Kasumi-1 (cell line): ENCODE data around the gene RPS6KA2.

Experiments used
- DNase-seq, 2 experiments: peaks; one replicate each; lab custom pipeline; 2025; lab: John Stamatoyannopoulos, UW

The RPS6KA2 gene

GRCh38 chr6:166615059-166615770 is 11.8 kb downstream of the RPS6KA2 start:
- no peak for DNase-seq

- no peak for DNase-seq
These were observed 12.5 kb downstream of the RPS6KA2 start for GRCh38 chr6:166614589-166614988.

DNA sequence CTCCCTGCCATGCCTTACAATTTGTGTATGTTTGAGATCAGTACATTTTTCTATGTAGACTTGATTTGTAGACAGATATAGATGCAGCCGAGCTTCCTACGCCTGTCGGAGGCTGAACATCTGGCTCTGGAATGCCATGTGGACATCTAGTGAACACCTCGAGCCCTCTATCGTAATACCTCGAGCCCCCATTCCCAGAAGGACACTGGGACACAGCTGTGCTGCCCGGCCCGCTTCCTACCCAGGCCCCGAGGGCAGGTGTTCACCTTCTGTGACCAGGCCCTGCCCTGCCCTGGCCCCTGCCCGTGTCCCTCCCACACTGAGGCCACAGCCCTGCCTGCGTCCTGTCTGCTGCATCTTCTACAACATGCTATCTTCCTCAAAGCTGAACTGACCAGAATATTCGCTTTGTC is 12.9 kb downstream of the RPS6KA2 start:
- no peak for DNase-seq

GRCh38 chr6:166613027-166613426 is 14.0 kb downstream of the RPS6KA2 start:
- no peak for DNase-seq

DNA sequence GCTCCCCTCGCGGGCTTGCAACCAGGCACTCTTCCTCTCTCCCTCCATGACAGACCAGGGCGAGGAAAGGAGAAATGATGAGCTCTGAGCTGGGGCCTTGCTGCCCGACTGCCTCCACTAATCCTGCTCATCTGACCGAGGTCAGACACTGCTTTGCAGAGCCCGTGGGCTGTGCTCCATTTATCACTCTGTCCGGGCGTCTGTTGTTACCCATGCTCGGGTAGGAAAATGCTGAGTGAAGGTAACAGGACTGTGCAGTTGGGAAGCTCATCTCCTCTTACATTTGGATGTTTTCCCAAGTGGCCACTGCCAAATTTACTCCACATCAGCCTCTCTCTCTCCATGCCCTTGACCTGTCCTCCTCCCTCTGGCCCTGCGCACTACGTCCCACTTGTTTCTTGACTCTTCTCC is 14.6 kb downstream of the RPS6KA2 start:
- DNase-seq: no peak

DNA sequence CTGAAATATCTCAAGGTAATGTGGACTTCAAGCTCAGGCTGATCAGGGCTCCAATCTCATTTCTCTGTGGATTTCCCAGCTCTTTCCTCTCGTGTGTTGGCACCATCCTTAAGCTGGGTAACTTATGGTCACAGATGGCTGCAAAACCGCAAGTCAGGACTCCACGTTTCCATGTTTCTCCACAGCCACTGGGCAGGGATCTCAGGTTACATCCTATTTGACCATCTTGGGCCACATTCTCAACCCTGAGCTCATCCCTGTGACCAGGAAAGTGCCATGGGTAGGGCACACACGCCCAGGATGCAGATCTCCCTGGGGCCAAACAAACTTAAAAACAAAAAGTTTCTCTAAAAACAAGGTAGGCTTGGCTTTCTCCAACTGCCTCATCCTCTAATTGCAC is 15.4 kb downstream of the RPS6KA2 start:
- no peak for DNase-seq

DNA sequence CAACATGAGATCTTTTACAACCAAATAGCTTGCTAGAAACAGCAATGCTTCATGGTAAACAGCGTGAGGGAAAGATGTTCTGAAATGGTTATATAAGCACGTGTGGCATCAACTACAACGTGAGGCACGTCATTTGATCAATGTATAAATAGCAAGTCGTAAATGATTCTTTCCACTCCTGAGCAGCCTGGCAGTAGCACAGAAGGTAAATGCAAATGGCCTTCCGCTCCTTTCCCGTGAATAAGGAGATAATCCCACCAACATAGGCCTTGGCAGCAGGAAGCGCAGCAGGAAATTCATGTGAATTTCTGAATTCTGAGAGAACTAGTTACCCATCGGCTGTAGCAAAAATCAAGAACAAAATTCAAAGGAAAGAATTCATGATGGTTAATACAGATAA is 17.0 kb downstream of the RPS6KA2 start:
- DNase-seq: no peak

DNA sequence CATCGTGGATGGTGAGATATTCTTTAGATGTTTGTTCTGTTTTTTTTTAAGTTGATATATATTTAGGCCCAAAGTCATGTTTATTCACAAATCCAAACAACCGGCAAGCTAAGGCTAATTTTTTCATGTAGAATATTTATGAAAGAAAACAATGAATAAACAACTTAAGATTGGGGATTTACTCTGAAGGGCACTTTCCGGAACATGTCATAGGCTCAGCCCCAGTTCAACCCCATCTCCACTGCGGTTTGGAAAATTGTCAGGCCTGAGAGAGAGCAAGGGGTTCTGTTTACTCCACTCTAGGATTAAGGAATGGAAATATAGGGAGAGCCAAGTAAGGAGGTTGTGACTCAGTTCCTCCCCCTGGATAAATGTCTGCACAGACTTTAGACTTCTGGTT is 18.3 kb downstream of the RPS6KA2 start:
- DNase-seq: no peak

DNA sequence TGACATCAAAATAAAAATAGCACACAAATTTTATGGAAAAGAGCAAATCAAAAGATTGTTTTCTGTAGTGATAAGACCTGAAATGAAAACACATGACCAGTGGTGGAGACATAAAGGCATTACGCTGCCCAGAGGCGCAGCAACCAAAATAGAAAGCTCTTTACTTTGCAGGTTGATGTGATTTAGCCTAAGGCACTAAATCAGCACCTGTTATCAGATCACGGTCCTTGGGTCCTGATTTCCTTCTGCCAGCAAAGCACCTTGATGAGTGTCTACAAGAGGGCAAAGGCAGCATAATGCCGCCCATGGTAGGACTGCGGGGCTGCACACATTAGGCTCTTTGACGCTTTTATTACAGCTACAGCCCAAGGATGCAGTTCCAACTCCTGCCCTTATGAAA is 21.3 kb downstream of the RPS6KA2 start:
- no peak for DNase-seq

DNA sequence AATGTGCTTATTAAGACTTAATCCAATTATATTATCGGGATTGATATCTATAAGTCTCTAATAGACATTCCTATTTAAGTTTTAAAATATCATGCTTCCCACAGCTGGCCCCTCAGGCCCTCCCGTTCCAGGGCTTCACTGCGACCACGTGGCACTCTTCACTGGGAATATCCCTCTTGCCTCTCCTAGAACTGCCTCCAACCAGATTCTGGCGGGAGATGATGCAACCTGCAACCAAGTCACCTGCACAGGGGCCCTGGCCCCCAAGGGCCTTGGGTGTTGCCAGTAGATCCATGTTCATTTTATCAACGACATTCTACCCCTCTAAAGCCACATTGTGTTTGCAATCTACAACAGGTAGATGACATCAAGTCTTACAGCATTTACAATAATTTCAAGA is 22.1 kb downstream of the RPS6KA2 start:
- DNase-seq: no peak

GRCh38 chr6:166604328-166604727 is 22.7 kb downstream of the RPS6KA2 start:
- no peak for DNase-seq

DNA sequence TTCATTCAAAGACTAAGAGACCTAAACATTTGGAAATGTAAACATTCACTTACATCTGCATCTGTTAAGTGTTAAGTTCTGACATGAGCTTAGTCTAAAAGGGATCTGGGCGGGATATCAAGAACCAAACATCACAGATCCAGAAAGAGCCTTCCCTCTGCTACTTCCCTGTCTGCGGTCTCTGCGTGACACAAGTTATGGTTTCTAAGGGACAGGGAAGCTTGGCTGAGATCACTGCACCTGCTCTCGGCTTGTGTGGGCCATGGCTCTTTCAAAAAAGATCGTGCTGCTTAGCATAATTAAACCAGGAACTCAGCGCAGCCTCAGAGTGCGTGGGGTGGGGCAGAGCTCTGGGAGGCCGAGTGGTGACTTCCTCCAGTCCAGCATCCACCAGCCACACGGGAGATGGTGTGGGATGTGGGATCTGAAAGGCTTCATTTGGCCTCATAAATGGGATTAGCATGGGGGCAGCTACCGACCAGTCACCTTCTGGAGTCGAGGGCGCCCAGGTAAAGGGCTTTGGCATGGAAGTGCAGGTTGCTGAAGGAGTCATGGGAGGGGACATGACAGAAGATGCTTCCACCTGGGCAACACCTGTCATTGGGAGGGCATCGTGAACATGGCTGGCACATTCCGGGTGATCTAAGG is 23.9 kb downstream of the RPS6KA2 start:
- no peak for DNase-seq

- DNase-seq: no peak
These were observed 25.1 kb downstream of the RPS6KA2 start for GRCh38 chr6:166601956-166602355.

DNA sequence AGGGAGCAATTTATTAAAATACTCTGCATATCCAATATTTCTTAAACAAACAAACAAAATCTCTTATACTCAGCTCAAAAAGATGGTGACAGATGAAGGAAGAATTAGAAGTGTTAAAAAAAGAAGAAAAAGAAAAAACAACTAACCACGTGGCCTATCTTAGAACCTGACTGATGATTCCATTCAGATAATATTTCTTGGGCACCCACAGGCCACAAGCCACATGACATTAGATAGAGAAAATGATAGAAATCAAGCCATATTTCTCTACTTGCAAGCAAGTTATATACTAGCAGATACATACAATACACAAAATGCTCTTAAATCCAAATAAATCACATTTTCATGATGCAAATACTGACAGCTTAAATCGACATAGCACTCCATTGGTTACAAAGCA is 26.1 kb downstream of the RPS6KA2 start:
- DNase-seq: no peak

DNA sequence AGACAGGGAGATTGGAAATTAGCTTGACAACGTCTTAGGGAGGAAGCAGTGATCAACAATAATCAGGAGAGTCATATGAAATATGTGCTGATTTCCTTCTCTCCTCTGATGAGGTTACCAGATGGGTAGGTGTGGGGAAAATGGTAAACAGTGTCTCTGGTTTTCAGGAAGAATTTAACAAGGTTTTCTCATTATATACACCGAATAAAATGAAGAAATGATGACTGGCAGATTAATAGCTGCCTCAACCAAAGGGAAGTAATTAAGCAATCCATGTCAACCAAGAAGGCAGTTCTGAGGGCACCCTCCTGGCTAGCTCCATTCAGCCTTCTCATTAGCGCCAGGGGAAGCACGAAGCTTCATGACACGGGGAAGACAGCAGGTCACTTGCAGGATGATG is 27.8 kb downstream of the RPS6KA2 start:
- no peak for DNase-seq

- DNase-seq: no peak
These were observed 28.5 kb downstream of the RPS6KA2 start for GRCh38 chr6:166598441-166599138.

- DNase-seq: no peak
These were observed 29.2 kb downstream of the RPS6KA2 start for GRCh38 chr6:166597711-166598440.

DNA sequence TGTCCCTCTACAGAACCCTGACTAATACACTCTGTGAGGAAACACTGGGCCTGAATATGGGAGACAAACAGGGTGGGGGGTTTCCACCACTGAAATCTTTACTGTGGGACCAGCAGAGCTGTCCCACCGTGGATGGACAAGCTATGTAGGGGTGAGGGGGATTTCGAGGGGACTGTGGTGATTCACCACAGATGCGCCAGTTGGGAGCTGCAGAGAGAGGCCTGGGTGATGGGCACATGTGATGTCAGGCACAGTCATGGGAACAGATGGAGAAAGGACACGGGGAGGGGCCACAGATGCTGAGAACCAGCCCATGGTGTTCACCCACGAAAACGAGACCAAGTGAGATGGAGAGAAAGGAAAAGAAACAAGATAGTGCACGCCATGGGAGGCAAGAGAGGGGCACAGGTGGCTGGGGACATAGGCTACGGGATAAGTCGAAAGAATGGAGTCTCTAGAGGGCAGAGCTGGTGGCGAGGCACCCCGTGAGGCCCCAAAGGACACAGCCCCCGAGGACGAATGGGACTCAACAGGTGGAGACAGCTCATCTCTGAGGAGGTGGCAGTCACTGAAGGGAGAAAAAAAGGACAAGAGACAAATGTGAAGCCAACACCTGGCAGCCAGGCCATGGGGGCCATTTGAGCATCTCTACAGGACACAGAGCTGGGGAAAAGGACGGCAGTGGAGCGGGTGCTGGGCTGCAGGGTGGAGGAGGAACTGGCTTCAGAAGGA is 30.1 kb downstream of the RPS6KA2 start:
- DNase-seq: no peak

- no peak for DNase-seq
These were observed 31.1 kb downstream of the RPS6KA2 start for GRCh38 chr6:166595949-166596348.

DNA sequence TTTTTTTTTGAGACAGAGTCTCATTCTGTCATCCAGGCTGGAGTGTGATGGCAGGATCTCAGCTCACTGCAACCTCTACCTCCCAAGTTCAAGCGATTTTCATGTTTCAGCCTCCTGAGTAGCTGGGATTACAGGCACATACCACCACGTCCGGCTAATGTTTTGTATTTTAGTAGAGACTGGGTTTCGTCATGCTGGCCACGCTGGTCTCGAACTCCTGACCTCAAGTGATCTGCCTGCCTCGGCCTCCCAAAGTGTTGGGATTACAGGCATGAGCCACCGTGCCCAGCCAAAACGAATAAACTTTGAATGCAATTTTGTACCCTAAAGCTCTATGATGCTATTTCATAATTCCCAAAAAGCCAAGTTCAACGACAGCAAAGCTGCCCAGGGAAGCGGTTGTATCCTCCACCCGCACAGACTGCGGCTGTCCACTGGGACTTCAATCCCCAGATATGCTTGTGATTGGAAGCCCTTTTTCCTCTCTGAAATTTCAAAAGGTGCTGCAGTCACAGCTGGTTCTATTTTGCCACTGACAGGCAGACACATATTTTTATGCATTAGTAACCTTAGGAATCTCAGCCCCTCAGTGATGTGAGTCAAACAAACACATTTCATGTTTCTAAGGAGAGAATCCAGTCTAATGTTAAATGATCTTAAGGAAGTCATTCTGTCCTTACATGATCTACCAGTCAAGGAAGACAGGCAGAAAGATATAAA is 31.8 kb downstream of the RPS6KA2 start:
- DNase-seq: no peak

- no peak for DNase-seq
These were observed 34.2 kb downstream of the RPS6KA2 start for GRCh38 chr6:166592821-166593220.
